Liver (tissue), 9 donors: Measurements from ENCODE around the gene ADORA3. TPM values are rescaled to one million over a fixed set of nuclear protein-coding genes. Genes with fewer than 3 reads are reported as not detected.

Experiments used
- DNase-seq: peaks from one replicate; pipeline ENCODE4 v3.0.0-alpha.2; 2017; ENCODE audit warnings: low spot score
- H3K27ac ChIP-seq, 2 donors: one replicate each; pipeline ENCODE4 v1.7.0; 2013; ENCODE audit warnings: inconsistent platforms in 2 of 2, low read length in 2 of 2, control low read depth in 1 of 2, low read depth in 1 of 2, mild to moderate bottlenecking in 1 of 2
- H3K27me3 ChIP-seq, 4 donors: one replicate each; pipeline versions ENCODE4 v1.6.1 to v1.7.0; 2013; ENCODE audit warnings: low read length in 3 of 4, inconsistent platforms in 1 of 4, mild to moderate bottlenecking in 1 of 4, moderate library complexity in 1 of 4; ENCODE audit not compliant: control insufficient read depth in 4 of 4, insufficient read depth in 4 of 4
- H3K36me3 ChIP-seq, 4 donors: one replicate each; pipeline versions ENCODE4 v1.6.1 to v1.7.0; 2013; ENCODE audit warnings: low read length in 3 of 4, mild to moderate bottlenecking in 3 of 4, low read depth in 1 of 4, moderate library complexity in 1 of 4; ENCODE audit not compliant: control insufficient read depth in 4 of 4, insufficient read depth in 3 of 4
- H3K4me1 ChIP-seq, 4 donors: one replicate each; pipeline versions ENCODE4 v1.6.1 to v1.7.0; 2013; ENCODE audit warnings: low read length in 3 of 4, mild to moderate bottlenecking in 3 of 4, moderate library complexity in 1 of 4; ENCODE audit not compliant: control insufficient read depth in 4 of 4, insufficient read depth in 4 of 4
- H3K4me3 ChIP-seq, 3 donors: one replicate each; pipeline versions ENCODE4 v1.6.1 to v1.7.0; 2013; ENCODE audit warnings: low read length in 3 of 3, control low read depth in 1 of 3, low read depth in 1 of 3, mild to moderate bottlenecking in 1 of 3
- H3K9ac ChIP-seq, 2 donors: one replicate each; pipeline ENCODE4 v1.7.0; 2013; ENCODE audit warnings: low read length in 2 of 2, mild to moderate bottlenecking in 2 of 2, moderate library complexity in 2 of 2, control low read depth in 1 of 2, low read depth in 1 of 2
- H3K9me3 ChIP-seq, 4 donors: one replicate each; pipeline versions ENCODE4 v1.6.1 to v1.7.0; 2013; ENCODE audit warnings: low read length in 3 of 4; ENCODE audit not compliant: control insufficient read depth in 4 of 4
- JUND ChIP-seq, 2 donors: IDR thresholded peaks; 2 replicates each; pipeline ENCODE4 v1.6.1; 2016; ENCODE audit warnings: antibody characterized with exemption in 2 of 2
- NR2F2 ChIP-seq: IDR thresholded peaks from 2 replicates; pipeline ENCODE4 v1.6.1; 2016; ENCODE audit warnings: antibody characterized with exemption
- RAD21 ChIP-seq, 2 donors: IDR thresholded peaks; 2 replicates each; pipeline ENCODE4 v1.6.1; 2016; ENCODE audit warnings: antibody characterized with exemption in 2 of 2, mild to moderate bottlenecking in 2 of 2
- RXRA ChIP-seq, 2 donors: IDR thresholded peaks; 2 replicates each; pipeline ENCODE4 v1.6.1; 2017 to 2018; ENCODE audit warnings: antibody characterized with exemption in 2 of 2, mild to moderate bottlenecking in 1 of 2
- SP1 ChIP-seq: IDR thresholded peaks from 2 replicates; pipeline ENCODE4 v1.6.1; 2018; ENCODE audit warnings: antibody characterized with exemption, mild to moderate bottlenecking
- WGBS: extraction: QIAGEN DNeasy Blood & Tissue Kit; methylation state at CpG from one replicate; pipeline ENCODE4 v1.1.7; 2013; 5-methylcytosine and 5-hydroxymethylcytosine counted together
- polyA plus RNA-seq, 2 donors: library from polyadenylated mRNA; stranded (reverse) in 1 of 2; unstranded in 1 of 2; fragments of 200-250 nt in 1 of 2; fragments of >200 nt in 1 of 2; fragmentation: Nextera tagmentation in 1 of 2; extraction: Ambion mirVana in 1 of 2; gene quantifications; one replicate each; pipeline versions ENCODE4 v1.2.1 to v1.2.3, GENCODE V29; 2013 to 2015
- total RNA-seq, 2 donors: library from RNA; depleted of rRNA; stranded (reverse); fragments of >200 nt; gene quantifications; one replicate each; pipeline ENCODE4 v1.2.3, GENCODE V29; 2014
- TF ChIP-seq, protein P1 (sequence below): fragments of 150-350 bp; IDR thresholded peaks from 2 replicates; pipeline ENCODE4 v1.5.1; 2017; ENCODE audit warnings: improper control_type of control experiment, low read depth, low read length; ENCODE audit not compliant: missing input control
- TF ChIP-seq, protein P2 (sequence below): IDR thresholded peaks from 2 replicates; pipeline ENCODE4 v1.6.1; 2016; ENCODE audit warnings: antibody characterized with exemption
- TF ChIP-seq, protein P3 (sequence below): IDR thresholded peaks from 2 replicates; pipeline ENCODE4 v1.6.1; 2016; ENCODE audit warnings: antibody characterized with exemption, mild to moderate bottlenecking
- donor health status: healthy.
- donor health status: healthy.
- donor health status: healthy.
- donor health status: healthy.
- donor health status: healthy.

The ADORA3 gene
- total and polyA plus RNA-seq, 4 donors, result 0.97 to 5.6 (median 3.2) TPM

DNA sequence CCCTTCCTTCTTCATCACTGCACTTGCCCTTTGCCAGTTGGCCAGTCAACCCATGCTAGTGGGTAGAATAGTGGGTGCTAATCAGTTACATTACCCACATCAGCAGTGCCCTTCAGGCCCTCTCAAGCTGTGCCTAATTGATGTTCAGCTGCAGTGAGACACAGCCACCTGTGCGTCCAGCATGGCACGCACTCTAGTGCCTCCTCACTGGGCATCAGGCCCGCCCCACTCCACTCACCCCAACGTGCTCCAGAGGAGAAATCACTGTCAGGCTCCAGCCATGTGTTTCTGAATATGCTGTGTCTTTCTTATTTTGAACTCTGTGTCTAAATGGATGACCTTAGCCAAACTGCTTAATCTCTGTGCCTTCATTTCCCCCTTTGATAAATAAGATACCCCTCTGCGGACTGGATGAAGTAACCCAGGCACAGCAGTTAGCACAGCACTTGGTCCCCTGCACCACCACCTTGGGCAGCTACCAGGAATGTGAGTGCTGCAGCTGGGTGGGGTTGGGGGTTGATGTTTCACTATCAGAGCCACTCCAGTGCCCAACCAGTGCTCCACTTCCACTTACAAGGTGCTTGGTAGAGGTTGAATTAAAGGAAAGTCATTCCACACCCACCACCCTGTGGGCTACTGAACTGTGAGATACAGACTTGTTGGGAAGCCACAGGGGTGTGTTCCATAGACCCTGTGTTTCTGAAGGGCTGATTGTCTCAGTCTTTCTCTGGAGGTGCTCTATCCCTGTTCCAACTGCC is 8.9 kb upstream of the ADORA3 start (continued):
- TF ChIP-seq, protein P1, sequence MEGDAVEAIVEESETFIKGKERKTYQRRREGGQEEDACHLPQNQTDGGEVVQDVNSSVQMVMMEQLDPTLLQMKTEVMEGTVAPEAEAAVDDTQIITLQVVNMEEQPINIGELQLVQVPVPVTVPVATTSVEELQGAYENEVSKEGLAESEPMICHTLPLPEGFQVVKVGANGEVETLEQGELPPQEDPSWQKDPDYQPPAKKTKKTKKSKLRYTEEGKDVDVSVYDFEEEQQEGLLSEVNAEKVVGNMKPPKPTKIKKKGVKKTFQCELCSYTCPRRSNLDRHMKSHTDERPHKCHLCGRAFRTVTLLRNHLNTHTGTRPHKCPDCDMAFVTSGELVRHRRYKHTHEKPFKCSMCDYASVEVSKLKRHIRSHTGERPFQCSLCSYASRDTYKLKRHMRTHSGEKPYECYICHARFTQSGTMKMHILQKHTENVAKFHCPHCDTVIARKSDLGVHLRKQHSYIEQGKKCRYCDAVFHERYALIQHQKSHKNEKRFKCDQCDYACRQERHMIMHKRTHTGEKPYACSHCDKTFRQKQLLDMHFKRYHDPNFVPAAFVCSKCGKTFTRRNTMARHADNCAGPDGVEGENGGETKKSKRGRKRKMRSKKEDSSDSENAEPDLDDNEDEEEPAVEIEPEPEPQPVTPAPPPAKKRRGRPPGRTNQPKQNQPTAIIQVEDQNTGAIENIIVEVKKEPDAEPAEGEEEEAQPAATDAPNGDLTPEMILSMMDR, result no peak
- no peak for TF ChIP-seq SP1

DNA sequence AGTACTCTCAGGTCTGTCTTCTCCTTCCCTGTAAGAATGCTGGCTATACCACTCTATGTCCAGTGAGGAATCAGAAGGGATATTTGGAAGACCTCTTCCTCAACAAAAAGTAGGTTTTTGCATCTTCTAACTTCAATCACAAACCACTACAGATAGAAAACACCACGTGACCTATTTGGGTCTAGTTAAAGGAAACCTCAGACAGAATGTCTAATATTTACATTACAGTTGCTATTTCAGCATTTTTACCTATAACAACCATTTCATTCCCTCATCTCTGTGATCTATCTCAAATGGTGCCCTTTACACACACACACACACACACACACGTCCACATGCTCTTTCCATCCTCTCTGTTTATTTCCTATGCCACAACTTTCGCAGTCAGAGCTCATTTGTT is 7.9 kb upstream of the ADORA3 start:
- WGBS, result 75% methylated on average over 3 of the region's 3 CpGs
- no peak for DNase-seq
- H3K4me3 ChIP-seq, result no peak overlapping the region
- no peak overlapping the region for H3K27ac ChIP-seq
- H3K36me3 ChIP-seq, result no peaks in the 10 kb centered on the region
- H3K9ac ChIP-seq, result no peak overlapping the region
- H3K9me3 ChIP-seq, result no peaks in the 10 kb centered on the region
- TF ChIP-seq, protein P2, sequence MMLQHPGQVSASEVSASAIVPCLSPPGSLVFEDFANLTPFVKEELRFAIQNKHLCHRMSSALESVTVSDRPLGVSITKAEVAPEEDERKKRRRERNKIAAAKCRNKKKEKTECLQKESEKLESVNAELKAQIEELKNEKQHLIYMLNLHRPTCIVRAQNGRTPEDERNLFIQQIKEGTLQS, result no peak
- no peak for TF ChIP-seq JUND (IDR thresholded peaks at IDR 0.05)
- H3K4me1 ChIP-seq, result peaks cover 11 to 32% (median 22%) of the 10 kb centered on the region in 4 donors
- no peaks in the 10 kb centered on the region for H3K27me3 ChIP-seq

DNA sequence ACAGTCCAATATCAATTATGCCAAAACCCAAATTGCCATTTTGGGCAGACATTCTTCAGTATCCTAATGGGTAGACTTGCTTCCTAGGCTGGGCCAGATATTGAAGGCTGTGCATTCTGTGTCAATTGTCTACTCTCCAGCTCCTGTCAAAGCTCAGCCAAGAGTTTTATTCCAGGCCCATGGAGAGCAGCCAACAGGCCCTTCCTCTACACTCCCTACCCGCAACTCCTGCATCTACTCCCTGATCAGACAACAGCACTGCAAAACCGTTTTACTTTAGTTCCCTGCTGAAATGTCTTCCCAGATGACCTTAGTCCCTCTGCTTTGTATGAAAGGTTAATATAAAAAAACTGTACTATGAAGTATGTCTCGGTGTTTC is 6.6 kb upstream of the ADORA3 start:
- WGBS, result 27% methylated on average over 3 of the region's 3 CpGs
- H3K9ac ChIP-seq, result no peak overlapping the region
- TF ChIP-seq, protein P2, result no peak
- peak in 1 of 2 donors; percentile 32 for TF ChIP-seq RAD21 (IDR thresholded peaks at IDR 0.05)

DNA sequence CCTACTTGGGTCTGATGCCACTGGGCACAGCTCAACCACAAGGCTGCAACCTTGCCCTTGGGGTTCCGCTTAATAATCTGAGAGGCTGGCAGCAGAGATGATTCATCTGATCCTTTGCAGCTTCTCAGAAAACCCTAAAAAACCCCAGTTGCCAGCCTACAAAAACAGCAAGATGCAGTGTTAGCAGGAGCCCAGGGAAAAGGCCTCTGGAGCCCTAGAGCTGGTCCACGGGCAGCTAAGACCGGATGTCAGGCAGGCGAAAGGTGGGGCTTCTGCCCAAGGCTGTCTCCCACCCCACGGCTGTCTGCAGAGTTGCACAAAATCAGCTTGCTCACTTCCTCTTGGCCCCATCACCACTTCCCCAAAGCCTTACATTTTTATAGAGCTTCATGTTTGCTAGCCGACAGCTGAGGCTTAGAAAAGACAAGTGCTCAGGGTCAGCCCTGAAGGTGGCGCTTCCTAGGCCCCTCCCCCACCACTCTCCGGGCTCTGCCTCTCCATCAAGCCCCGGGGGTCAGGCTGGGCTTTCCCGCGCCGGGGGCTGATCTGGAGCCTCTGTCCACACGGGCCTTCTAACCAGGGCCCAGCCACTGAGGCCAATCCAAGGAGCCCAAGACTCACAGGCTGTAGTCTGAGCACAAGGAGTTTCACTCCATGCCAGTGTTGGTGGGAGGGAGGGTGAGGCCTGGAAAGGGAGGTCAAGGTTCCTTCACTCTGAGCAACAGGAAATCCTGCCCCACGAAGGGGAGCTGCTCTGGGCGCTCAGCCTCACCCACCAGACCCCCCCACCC is 4.2 kb upstream of the ADORA3 start:
- Histone ChIP-seq H3K9ac (peak overlapping the region; percentile 66 to 81), H3K27ac (peak overlapping the region; percentile 85 to 88), H3K27me3 (no peaks in the 10 kb centered on the region), H3K9me3 (no peaks in the 10 kb centered on the region), H3K4me3 (peak overlapping the region in 1 of 3 donors; percentile 9), H3K4me1 (peaks cover 11 to 36% (median 22%) of the 10 kb centered on the region in 4 donors), H3K36me3 (no peaks in the 10 kb centered on the region)
- WGBS, result 39% methylated on average over 15 of the region's 15 CpGs
- TF ChIP-seq, protein P1, result no peak
- TF ChIP-seq NR2F2 (peak; percentile 86), SP1 (peak; percentile 42), RXRA (IDR thresholded peaks at IDR 0.05) (no peak)
- TF ChIP-seq, protein P3, sequence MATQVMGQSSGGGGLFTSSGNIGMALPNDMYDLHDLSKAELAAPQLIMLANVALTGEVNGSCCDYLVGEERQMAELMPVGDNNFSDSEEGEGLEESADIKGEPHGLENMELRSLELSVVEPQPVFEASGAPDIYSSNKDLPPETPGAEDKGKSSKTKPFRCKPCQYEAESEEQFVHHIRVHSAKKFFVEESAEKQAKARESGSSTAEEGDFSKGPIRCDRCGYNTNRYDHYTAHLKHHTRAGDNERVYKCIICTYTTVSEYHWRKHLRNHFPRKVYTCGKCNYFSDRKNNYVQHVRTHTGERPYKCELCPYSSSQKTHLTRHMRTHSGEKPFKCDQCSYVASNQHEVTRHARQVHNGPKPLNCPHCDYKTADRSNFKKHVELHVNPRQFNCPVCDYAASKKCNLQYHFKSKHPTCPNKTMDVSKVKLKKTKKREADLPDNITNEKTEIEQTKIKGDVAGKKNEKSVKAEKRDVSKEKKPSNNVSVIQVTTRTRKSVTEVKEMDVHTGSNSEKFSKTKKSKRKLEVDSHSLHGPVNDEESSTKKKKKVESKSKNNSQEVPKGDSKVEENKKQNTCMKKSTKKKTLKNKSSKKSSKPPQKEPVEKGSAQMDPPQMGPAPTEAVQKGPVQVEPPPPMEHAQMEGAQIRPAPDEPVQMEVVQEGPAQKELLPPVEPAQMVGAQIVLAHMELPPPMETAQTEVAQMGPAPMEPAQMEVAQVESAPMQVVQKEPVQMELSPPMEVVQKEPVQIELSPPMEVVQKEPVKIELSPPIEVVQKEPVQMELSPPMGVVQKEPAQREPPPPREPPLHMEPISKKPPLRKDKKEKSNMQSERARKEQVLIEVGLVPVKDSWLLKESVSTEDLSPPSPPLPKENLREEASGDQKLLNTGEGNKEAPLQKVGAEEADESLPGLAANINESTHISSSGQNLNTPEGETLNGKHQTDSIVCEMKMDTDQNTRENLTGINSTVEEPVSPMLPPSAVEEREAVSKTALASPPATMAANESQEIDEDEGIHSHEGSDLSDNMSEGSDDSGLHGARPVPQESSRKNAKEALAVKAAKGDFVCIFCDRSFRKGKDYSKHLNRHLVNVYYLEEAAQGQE, result no peak
- DNase-seq, result peak; percentile 73

More for the DNA sequence above, 6.6 kb upstream of the ADORA3 start:
- H3K4me1 ChIP-seq, result peaks cover 11 to 32% (median 22%) of the 10 kb centered on the region in 4 donors
- no peaks in the 10 kb centered on the region for H3K27me3 ChIP-seq
- H3K27ac ChIP-seq, result peak overlapping the region; percentile 39 to 85
- H3K9me3 ChIP-seq, result no peaks in the 10 kb centered on the region
- no peaks in the 10 kb centered on the region for H3K36me3 ChIP-seq
- no peak for DNase-seq
- no peak overlapping the region for H3K4me3 ChIP-seq
